ENCODE data around the gene WNK2. TPM values are rescaled to one million over a fixed set of nuclear protein-coding genes. Genes with fewer than 3 reads are reported as not detected.

The WNK2 gene
- total RNA-seq, 1 donor from 2014 or later: 200 TPM

DNA sequence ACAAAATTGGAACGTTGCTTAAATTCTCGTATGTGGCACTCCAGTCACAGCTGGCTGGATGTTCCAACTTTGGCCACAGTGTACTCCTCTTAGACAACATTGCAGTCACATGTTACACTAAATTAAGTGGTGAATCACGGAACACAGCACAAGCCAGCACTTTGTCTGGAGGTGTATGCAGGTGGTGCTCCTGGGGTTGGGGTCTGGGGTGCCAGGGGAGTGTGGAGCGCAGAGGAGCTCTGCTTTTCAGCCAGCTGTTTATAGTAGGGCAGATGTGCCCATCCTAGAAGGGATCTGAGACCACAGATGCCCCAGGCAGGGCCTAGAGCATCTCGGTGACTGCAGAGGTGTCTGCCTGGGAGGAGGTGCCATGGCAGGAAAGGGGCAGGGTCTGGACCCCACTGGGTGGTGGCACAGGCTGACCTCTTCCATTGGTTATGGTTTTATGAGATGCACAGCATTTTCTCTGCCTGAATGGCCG is 82.6 kb downstream of the WNK2 start:
- DNase-seq (ENCODE audit: missing footprints): no peak
- intact Hi-C loops (cut with DNase I): no loop called here
- ATAC-seq: no peak

DNA sequence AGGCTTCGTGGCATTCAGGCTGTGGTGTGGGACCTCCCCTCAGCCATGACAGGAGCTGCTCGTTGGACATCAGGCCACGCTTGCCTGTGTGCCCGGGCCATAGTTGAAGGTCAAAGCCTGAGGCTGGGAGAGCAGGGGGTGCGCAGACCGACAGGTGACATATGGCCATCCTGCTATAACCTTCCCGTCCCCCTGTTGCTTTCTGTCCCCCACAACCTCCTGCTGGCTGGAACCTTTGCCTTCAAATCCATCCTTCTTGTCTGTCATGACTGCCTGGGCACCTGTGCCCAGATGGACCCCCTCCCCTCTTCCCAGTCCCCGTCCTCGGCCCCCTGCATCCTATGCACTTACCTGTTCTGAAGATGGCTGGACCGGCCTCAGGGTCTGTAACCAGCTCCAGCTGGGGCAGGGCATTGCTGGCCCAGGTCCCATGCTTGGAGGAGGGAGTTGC is 83.2 kb downstream of the WNK2 start:
- ATAC-seq (no peak), DNase-seq (ENCODE audit: missing footprints) (peak; percentile 50)
- intact Hi-C loops (cut with DNase I): no loop called here

DNA sequence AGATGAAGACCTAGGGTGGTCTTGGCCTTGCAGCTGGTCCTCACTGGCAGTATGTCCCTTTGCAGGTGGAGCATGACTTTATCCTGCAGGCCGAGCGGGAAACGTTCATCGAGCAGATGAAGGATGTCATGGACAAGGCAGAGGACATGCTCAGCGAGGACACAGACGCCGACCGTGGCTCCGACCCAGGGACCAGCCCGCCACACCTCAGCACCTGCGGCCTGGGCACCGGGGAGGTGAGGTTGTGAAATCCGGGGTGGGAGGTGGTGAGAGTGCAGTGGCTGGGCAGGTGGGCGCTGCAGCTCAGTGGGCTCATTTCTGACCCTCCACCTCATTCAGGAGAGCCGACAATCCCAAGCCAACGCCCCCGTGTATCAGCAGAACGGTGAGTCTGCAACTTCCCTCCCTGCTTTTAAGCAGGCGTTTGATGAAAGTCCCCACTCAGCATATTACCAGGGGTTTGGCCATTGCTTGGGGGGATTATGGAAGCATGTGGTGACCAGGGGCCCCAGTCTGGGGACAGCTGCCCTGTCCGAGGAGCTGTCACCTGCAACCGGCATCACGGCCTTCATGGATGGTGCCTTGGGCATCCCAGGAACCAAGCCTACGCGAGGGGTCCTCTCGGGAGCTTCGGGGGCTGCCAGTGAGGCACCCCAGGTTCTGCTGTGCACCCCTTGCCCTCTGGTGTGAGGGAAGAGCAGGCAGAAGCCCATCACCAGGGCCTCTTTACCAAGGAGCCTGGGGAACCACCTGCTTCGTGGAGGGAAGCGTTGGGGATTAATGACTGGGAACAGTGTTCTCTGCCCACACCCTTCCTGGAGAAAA is 84.0 kb downstream of the WNK2 start:
- intact Hi-C loops (cut with DNase I): no loop called here
- no peak for ATAC-seq
- DNase-seq (ENCODE audit: missing footprints): peak; percentile 59

DNA sequence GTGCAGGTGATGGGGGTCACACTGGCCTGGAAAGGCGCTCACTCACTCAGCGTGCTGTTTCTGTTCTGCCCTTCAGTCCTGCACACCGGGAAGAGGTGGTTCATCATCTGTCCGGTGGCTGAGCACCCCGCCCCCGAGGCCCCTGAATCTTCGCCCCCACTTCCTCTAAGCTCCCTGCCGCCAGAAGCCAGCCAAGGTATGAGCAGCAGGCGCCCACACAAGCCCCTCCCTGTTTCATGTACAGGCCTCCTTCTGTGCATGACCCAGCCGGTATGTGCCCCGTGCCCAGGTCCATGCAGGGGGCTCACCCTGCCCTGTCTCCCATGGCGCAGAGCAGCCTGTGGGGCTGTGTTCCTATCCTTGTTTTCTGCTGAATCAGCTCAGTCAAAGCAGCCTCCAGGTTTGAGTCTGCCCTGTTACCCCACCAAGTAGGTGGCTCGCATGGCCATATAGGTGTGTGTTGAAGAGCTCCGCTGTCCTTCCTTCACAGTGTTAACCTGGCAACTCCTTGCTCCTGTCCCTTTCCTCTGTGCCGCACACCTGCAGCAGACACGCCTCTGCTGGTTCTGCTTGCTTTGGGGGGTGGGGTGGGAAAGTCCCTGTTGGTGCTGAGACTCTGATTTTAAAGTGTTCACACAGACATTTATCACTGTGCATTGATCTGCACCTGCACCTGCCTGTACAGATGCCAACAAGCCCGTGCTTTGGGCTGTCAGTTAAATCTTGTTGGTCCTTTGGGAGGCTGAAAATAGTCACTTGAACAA is 84.8 kb downstream of the WNK2 start:
- ATAC-seq (no peak), DNase-seq (ENCODE audit: missing footprints) (no peak)
- intact Hi-C loops (cut with DNase I): no loop called here

DNA sequence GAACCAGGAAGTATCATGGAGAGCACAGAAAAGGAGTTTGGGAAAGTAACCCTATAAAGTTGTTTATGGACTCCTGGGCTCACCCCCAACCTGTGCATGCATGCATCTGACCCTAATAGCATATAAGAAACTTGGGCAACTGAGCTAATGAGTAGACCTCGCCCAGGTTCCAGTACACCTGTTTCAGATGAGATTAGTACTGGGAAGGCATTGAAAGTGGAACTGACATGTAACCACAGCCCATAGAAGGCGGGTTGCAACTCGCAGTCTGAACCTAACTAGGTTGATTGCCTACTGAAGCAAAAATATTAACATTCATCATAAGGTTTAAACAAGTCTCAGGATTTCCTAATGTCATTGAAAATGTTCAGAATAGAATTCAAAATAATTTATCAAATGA is 87.0 kb downstream of the WNK2 start:
- no peak for DNase-seq (ENCODE audit: missing footprints)
- no peak for ATAC-seq
- intact Hi-C loops (cut with DNase I): no loop called here

DNA sequence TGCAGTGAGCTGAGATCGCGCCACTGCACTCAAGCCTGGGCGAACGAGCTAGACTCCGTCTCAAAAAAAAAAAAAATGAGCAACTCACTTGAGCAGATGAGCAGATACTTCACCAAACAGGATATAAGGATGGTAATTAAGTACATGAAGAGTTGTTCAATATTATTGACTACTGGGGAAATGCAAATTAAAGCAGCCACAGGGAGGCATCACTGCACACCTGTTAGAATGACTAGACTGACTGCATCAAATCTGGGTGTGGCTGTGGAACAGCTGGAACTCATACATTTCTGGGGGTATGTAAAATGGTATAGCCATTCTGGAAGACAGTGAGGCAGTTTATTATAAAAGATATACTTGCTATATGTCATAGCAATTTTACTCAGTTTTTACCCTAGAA is 93.0 kb downstream of the WNK2 start:
- intact Hi-C loops (cut with DNase I): no loop called here
- no peak for ATAC-seq

DNA sequence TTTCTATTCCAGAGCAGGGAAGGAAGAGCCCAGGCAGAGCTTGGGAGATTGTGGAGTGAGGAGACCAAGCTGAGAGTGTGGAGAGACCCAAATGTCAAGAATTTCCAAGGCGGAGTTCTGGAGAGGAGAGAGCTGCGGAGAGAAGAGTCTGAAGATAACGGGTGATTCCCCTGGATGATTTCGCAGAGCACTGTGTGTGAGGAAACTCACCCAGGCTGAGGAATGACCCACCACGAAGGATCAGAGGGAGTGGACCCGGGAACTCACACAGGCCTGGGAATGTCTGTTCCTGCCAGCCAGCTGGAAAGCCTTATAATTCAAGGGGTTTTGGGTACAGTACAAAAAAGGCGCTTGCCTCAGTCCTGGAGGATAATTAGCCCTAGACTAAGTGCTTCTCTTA is 94.2 kb downstream of the WNK2 start:
- intact Hi-C loops (cut with DNase I): no loop called here
- ATAC-seq: no peak
- DNase-seq (ENCODE audit: missing footprints): no peak

More for the DNA sequence above, 93.0 kb downstream of the WNK2 start:
- DNase-seq (ENCODE audit: missing footprints): no peak

DNA sequence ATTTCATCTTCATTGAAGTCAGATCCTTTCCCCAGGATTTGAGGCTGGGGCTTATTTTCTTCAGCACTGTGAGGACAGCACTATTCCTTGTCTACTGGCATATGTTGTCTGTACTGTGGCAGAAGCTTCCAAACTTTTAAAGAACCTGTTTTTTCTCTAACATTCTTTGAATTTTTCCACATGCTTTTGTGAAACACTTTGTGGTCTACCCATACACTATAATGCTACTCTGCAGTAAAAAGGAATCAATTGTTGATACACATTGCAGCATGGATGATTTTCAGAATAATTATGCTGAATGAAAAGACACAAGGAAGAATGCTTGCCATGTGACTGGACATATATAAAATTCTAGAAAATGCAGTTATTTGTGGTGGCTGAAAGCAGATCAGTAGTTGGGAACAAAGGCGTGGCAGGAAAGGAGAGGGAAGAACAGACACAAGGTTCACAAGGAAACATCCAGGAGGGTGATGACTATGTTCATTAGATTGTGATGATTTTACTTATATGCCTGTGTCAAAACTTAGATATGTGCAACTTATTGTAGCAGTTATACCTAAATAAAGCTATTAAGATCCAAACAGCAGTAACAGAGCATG is 96.8 kb downstream of the WNK2 start:
- ATAC-seq: no peak
- no peak for DNase-seq (ENCODE audit: missing footprints)
- intact Hi-C loops (cut with DNase I): no loop called here

DNA sequence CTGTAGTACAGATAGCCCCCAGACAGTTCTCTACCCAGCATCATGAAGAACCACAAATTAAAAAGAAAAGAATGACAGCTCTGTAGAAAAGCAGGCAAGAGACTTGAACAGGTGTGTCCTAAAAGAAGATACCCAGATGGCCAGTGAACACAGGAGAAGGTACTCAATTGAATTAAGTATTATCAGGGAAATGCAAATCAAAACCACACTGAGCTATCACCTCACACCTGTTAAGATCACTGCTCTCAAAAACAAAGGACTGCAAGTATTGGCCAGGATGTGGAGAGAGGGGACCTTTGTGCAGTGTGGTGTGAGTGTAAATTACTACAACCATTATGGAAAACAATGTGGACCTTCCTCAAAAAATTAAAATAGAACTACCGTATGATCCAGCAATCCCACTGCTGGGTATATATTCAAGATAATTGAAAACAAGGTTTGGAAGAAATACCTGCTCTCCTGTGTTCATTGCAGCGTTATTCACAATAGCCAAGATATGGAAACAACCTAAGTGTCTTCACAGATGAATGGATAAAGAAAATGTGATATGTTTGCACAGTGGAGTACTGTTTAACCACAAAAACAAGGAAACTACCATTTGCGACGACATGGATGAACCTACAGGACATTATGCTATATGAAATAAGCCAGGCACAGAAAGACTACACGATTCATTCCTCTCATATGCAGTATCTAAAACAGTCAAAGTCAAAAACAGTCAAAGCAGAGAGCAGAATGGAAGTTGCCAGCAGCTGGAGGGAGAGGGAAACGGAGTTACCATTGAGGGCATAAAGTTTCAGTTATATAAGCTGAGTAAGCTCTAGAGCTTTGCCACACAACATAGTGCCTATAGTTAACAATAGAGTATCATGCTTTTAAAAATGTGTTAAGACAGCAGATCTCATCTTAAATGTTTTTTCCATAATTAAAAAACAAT is 102.6 kb downstream of the WNK2 start:
- intact Hi-C loops (cut with DNase I): no loop called here
- no peak for DNase-seq (ENCODE audit: missing footprints)
- no peak for ATAC-seq

DNA sequence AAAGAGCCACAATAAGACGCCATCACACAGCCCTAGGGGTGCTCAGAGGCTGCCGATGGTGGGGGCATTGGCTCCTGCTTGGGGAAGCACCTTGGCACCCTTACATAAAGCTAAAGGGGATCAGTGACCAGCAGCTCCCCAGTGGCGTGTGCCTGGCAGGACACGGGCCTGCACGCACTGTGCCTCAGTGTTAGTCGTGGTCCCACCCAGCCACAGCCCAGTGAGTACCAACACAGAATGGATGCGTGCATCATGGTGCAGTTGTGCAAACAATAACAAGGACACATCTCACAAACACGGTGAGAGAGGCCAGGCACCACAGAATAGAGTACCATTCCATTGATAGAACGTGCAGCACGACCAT is 103.2 kb downstream of the WNK2 start:
- no peak for DNase-seq (ENCODE audit: missing footprints)
- ATAC-seq: no peak

DNA sequence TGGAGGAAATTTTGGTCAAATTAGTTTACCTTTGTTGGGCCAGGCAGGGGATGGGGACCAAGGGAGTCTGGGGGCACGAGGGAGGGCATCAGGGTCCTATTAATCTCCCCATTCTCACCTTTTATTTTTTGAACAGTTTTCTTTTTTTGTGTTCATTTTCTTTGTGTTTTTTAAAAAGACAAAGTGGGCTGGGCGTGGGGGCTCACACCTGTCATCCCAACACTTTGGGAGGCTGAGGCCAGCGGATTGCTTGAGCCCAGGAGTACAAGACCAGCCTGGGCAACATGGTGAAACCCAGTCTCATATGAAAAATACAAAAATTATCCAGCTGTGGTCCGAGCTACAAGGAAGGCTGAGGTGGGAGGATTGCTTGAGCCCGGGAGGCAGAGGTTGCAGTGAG is 103.7 kb downstream of the WNK2 start:
- intact Hi-C loops (cut with DNase I): no loop called here
- no peak for ATAC-seq
- DNase-seq (ENCODE audit: missing footprints): no peak

More for the DNA sequence above, 103.2 kb downstream of the WNK2 start:
- intact Hi-C loops (cut with DNase I): no loop called here

DNA sequence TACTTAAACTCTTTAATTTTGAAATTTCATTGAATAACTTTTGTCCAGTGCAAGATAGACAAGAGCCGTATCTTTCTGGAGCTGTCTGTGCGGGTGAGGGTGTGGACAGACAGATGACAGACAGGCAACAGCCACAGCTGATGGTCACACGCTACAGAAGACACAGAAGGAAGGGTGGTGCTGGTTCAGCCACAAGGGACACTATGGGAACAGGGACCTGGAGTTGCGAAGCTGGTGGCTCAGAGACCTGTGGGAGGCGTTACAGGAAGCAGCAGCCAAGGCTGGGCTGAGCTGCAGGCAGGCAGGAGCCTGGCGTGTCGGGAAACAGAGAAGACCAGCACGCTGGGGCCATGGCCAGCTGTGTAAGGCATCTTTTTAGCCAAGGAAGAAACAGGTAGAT is 104.4 kb downstream of the WNK2 start:
- peak; percentile 70 for ATAC-seq
- intact Hi-C loops (cut with DNase I): no loop called here
- peak; percentile 41 for DNase-seq (ENCODE audit: missing footprints)

DNA sequence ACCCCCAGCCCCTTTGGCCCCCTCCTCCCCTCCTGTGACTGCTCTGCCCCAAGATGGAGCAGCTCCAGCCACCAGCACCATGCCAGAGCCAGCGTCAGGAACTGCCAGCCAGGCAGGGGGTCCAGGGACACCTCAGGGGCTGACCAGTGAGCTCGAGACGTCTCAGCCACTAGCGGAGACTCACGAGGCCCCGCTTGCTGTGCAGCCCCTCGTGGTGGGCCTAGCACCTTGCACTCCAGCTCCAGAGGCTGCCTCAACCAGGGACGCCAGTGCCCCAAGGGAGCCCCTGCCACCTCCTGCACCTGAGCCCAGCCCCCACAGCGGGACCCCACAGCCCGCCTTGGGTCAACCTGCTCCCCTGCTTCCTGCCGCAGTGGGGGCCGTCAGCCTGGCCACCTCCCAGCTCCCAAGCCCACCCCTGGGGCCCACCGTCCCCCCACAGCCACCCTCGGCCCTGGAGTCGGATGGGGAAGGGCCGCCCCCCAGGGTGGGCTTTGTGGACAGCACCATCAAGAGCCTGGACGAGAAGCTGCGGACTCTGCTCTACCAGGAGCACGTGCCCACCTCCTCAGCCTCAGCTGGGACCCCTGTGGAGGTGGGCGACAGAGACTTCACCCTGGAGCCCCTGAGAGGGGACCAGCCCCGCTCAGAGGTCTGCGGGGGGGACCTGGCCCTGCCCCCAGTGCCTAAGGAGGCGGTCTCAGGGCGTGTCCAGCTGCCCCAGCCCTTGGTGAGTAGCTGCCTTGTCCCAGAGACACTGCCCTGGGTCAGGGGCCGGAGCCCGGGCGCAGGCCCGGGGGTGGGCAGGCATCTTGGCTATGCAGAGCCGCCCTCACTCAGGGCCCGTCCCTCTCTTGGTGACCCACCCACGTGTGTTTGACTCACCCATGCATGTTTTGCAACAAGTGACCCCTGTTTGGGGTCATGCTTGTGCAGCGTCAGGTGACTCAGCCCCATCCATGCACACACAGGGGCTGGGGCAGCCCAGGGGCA is 105.2 kb downstream of the WNK2 start:
- ATAC-seq (no peak), DNase-seq (ENCODE audit: missing footprints) (peak; percentile 45)
- intact Hi-C loops (cut with DNase I): no loop called here

DNA sequence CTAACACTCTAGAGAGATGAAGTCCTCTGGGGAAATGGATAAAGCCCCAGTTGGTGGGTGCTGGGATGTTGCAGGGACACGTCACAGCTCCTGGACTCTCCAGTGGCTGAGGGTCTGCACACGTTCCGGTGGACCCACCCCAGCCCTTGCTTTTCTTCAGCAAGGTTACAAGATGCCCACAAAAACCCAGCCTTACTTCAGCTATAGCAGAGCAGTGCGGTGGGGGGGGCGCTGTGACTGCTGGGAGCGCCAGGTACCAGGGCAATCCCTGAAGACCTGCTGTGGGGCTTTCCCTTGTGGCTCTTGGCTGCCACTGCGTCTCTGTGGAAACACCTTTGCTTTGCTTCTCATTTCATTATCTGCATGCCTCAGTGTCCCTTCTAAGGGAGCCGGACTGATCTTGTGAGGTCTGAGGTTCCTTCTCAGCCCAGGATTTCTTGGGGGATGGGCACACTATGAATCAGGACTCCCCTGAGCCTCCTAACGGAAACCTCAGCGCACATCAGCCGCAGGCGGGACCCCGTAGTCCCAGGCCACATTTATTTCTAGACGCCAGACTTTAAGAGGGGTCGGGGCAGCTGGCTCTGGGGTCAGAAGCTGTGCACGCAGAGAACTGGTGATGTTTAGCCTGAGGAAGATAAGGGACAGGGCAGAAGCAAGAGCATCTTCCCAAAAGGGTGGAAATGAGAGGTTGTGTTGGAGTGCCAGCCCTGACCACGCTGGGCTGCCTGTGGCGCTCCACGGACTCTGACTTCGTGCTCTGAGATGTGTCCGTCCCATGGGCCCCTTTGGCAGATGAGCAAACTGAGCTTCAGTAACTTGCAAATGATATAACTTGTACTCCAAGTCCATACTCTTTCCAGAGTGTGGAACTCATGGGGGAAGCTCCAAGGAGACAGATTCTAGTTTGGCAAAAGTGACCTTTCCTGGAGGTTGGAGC is 106.8 kb downstream of the WNK2 start:
- ATAC-seq (no peak), DNase-seq (ENCODE audit: missing footprints) (no peak)
- intact Hi-C loops (cut with DNase I): no loop called here

DNA sequence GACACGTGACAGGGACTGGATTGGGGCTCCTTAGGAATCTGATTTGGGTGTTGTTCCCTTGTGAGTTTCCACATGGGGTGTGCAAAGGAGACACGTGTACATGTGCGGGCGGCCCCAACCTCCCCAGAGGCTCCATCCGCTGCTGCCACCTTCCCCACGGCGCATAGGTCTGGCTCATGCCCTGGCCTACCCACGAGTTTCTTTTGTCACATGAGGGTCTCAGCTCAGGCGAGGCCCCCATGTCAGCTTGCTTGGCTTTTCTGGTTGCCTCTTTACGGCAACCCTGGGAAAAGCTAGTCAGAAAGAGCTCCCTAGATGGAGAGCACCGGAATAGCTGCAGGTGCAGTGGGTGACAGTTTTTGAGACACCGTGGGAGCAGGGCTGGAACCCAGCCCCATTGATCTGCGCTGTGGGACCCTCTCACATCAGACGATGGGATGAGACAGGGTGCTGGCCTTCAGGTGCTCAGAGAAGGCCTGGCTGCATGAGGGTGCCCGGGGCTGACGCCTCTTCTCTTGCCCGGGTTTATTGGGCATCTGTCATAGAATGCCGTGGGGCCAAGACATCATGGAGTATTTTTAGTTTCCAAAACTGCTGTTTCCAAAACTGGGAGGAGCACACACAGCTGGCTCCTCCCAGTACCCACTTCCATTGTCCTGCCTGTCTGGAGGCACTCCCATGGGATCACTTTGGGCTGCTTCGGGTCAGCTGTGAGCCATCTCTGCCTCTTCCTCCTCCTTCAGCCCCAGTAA is 107.8 kb downstream of the WNK2 start:
- intact Hi-C loops (cut with DNase I): no loop called here
- DNase-seq (ENCODE audit: missing footprints) (no peak), ATAC-seq (no peak)

DNA sequence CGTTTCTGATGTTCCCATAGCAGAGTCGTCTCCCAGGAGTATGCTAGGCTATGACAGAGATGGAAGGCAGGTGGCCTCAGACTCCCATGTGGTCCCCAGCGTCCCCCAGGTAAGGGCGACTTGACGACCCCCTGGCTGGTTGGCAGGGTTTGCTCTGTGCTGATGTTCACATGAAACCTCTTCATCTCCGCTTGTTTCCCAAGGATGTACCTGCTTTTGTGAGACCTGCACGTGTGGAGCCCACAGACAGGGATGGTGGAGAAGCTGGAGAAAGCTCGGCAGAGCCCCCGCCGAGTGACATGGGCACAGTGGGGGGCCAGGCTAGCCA is 108.3 kb downstream of the WNK2 start:
- DNase-seq (ENCODE audit: missing footprints): no peak
- intact Hi-C loops (cut with DNase I): no loop called here
- no peak for ATAC-seq
